ENCODE results near the gene ACKR3.

The ACKR3 gene

DNA sequence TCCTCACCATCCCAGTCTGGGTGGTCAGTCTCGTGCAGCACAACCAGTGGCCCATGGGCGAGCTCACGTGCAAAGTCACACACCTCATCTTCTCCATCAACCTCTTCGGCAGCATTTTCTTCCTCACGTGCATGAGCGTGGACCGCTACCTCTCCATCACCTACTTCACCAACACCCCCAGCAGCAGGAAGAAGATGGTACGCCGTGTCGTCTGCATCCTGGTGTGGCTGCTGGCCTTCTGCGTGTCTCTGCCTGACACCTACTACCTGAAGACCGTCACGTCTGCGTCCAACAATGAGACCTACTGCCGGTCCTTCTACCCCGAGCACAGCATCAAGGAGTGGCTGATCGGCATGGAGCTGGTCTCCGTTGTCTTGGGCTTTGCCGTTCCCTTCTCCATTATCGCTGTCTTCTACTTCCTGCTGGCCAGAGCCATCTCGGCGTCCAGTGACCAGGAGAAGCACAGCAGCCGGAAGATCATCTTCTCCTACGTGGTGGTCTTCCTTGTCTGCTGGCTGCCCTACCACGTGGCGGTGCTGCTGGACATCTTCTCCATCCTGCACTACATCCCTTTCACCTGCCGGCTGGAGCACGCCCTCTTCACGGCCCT lies 11.2 kb downstream of the ACKR3 start:
- H3K36me3 ChIP-seq (ENCODE audit: insufficient read depth, low read length): no peaks in the 10 kb centered on the region
- peaks cover 8% of the 10 kb centered on the region for H3K4me1 ChIP-seq (ENCODE audit: insufficient read depth, low read length)
- H3K9me3 ChIP-seq (ENCODE audit: control insufficient read depth, insufficient read depth, low read length): no peaks in the 10 kb centered on the region
- no peak overlapping the region for H3K9ac ChIP-seq (ENCODE audit: low read depth, low read length)

DNA sequence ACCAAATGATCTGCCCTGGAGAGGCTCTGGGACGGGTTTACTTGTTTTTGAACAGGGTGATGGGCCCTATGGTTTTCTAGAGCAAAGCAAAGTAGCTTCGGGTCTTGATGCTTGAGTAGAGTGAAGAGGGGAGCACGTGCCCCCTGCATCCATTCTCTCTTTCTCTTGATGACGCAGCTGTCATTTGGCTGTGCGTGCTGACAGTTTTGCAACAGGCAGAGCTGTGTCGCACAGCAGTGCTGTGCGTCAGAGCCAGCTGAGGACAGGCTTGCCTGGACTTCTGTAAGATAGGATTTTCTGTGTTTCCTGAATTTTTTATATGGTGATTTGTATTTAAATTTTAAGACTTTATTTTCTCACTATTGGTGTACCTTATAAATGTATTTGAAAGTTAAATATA lies 11.9 kb downstream of the ACKR3 start:
- Histone ChIP-seq H3K4me1 (ENCODE audit: insufficient read depth, low read length) (peaks cover 4% of the 10 kb centered on the region; the same call in 1 of the 2 replicates), H3K9me3 (ENCODE audit: control insufficient read depth, insufficient read depth, low read length) (no peaks in the 10 kb centered on the region), H3K9ac (ENCODE audit: low read depth, low read length) (no peak overlapping the region), H3K36me3 (ENCODE audit: insufficient read depth, low read length) (no peaks in the 10 kb centered on the region)

DNA sequence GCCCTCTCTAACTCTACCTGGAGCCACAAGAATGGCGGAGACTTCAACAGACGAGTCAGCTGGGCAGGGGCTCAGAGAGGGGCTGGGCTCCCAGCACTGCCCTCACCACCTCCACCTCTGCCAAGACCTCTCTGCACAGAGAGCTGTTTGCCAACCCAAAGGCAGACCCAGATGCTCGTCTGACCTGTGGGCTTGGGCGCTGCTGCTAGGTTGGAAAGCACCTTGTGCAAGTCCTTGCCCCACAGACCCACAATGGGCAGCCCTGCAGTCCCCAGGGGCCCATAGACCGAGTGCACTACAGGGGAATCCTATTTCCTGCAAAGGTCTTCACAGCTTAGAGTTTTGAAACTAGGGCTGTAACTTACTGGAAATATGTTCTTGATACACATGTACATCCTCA lies 13.3 kb downstream of the ACKR3 start:
- Histone ChIP-seq H3K36me3 (ENCODE audit: insufficient read depth, low read length) (no peaks in the 10 kb centered on the region), H3K4me1 (ENCODE audit: insufficient read depth, low read length) (0 out of 2 replicates have a peak, but pooled peaks cover 4% of the 10 kb centered on the region), H3K9ac (ENCODE audit: low read depth, low read length) (no peak overlapping the region), H3K9me3 (ENCODE audit: control insufficient read depth, insufficient read depth, low read length) (no peaks in the 10 kb centered on the region)

DNA sequence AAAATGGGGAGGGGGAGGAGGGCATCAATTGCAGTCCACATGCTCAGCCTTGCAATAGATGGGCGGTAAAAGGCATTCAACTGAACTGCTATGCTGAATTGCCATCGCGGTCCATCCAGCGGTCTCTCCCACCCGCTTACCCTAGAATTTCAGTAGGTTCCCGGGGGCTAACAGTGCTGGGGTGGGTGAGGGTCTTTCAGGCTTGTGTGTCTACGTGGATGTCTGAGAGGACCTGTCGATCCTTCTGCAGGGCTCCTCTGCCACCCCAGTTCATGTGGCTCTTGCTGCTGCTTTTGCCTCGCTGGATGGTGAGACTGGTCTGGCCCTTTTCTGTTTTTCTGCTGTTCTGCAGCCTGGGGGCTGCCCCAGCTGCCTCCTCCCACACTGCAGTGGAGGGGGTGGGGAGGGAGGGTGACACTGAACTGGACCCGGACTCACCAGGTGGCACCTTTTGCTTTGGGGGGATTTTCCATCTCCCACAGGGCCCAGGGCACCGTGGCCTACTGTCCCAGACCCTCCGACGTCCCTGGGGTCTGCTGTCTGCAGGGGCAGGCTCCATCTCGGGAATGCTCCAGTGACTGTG lies 14.1 kb downstream of the ACKR3 start:
- Histone ChIP-seq H3K9me3 (ENCODE audit: control insufficient read depth, insufficient read depth, low read length) (no peaks in the 10 kb centered on the region), H3K36me3 (ENCODE audit: insufficient read depth, low read length) (no peaks in the 10 kb centered on the region), H3K9ac (ENCODE audit: low read depth, low read length) (no peak overlapping the region), H3K4me1 (ENCODE audit: insufficient read depth, low read length) (0 out of 2 replicates have a peak, but pooled peaks cover 4% of the 10 kb centered on the region)

DNA sequence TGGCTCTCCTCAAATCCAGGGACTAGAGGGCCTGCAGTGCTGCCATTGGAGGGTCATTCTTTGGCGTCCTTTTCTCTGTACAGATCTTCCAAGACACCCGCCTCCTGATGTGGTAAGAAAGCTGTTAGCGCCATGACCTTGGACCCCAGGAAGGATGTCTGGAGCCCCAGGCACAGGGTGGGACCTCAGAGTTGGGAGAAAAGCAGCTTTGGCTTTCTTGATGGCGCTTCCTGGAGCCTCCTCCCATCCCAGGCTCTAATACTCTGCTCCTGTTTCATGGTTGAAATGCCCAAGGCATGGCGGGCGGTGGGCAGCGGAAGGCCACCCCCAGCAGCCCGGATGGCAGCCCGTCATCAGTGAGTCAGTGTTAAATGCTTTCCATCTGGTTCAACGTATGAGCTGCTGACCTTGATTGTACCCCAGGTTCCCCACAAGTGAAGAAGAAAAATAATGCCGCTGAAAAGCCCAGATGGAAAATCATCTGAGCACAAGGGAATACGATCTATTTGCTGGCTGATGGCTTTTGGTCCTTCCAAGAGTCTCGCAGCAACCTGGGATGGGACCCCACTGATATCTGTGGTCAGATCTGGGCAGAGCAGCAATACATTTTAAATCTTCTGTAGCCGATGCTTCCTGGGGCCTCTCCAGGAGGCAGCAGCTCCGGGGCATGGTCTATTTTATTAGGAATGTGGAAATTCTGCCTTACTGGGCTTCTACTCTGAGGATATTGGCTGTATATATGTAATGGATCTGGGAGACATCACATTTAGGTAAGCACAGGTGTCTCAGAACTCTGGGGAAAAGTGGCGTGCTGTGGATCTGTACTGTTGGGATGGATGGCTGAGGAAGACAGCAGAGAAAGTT lies 15.1 kb downstream of the ACKR3 start:
- H3K4me1 ChIP-seq (ENCODE audit: insufficient read depth, low read length): no peaks in the 10 kb centered on the region

DNA sequence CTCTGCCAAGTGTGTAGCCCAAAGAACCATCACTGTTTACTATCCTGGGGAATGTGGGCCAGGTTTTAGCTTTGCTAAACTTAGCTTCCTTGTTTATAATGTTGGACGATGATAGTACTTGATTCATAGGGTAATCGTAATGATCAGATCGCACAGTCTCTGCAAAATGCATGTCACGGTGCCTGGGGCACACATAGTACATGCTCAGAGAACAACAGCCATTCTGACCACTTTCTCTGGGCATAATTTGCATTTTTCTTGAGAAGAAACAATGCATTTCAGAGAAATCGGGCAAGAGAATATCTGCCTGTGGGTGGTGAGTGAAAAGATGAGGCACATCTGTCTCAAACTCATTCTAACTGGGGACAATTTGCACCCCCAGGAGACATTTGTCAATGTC lies 16.3 kb downstream of the ACKR3 start:
- no peaks in the 10 kb centered on the region for H3K9me3 ChIP-seq (ENCODE audit: control insufficient read depth, insufficient read depth, low read length)
- no peaks in the 10 kb centered on the region for H3K4me1 ChIP-seq (ENCODE audit: insufficient read depth, low read length)
- H3K9ac ChIP-seq (ENCODE audit: low read depth, low read length): no peak overlapping the region
- H3K36me3 ChIP-seq (ENCODE audit: insufficient read depth, low read length): no peaks in the 10 kb centered on the region

More for the DNA sequence above, 15.1 kb downstream of the ACKR3 start:
- H3K9me3 ChIP-seq (ENCODE audit: control insufficient read depth, insufficient read depth, low read length): no peaks in the 10 kb centered on the region
- no peak overlapping the region for H3K9ac ChIP-seq (ENCODE audit: low read depth, low read length)
- H3K36me3 ChIP-seq (ENCODE audit: insufficient read depth, low read length): no peaks in the 10 kb centered on the region

DNA sequence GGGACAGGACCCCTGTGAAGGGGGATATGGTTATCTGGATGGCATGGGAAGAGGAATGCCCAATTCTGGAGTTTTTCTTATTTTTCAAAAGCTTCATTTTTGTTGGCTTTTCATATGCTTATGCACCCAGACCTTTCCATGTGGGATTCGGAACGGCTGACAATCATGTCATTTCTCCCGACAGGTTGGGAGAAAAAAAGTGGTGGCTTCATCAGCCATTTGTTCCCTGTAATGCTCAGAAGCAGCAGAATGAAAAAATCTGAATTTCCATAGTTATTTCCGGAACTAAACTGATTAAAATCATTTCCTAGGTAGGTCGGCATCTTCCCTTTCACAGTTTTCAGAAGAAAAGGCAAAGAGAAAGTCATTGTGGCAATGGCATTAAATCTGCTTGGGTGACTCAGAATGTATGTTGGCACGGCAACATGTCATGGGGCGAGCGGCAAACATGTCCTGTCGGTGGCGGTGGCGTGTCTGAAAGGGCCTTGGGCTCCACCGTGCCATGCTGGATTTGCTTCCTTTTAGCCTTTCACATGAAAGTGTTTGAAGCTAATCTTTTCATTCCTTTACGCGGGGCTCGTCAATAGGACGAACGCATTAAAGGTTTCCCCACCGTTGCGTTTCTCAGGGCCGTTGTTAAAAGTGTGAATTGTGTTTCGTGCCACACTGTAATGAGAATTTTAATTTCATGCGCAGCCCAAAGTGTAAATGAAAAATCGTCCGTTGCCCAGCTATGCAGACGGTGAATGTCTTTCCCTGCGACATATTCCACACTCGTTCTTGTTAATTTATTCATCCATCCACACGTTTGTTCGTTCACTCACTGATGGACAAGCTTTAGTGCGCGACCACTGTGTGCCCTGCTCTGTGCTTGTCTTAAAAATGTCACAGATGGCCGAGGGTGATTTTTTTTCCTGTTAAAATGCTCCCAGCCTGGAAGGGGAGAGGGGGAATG lies 18.5 kb downstream of the ACKR3 start:
- no peaks in the 10 kb centered on the region for H3K4me1 ChIP-seq (ENCODE audit: insufficient read depth, low read length)
- H3K36me3 ChIP-seq (ENCODE audit: insufficient read depth, low read length): no peaks in the 10 kb centered on the region
- no peaks in the 10 kb centered on the region for H3K9me3 ChIP-seq (ENCODE audit: control insufficient read depth, insufficient read depth, low read length)
- H3K9ac ChIP-seq (ENCODE audit: low read depth, low read length): no peak overlapping the region

DNA sequence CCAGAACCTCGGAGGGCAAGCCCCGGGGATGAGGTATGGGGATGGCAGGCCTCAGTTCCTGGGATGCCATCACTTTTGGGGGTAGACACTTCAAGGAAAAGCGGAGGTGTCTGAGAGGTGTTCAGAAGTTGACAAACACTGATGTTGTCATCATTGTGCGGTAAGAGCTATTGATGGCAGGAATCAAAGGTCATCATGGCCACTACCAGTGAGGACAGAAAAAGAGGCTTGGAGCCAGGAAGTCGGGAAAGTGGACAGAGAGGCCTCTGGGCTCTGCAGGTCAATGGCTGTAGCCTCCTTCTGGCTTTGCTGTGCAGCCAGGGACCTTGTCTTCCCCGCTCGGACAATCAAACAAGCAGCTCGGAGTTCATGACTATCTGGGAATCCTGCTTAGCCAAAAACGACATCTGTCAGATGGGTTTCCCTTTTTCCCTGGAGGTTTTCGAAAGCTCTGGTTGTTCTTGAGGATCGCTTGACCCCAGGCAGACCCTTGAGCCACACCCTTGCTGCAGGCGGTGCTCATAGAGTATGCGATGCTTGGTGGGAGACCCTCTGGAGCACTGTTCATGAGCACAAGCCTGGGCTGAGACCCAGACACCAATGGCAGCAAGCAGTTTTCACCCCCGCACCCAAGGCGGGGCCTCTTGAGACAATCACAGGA lies 19.4 kb downstream of the ACKR3 start:
- Histone ChIP-seq H3K4me1 (ENCODE audit: insufficient read depth, low read length) (no peaks in the 10 kb centered on the region), H3K36me3 (ENCODE audit: insufficient read depth, low read length) (no peaks in the 10 kb centered on the region), H3K9me3 (ENCODE audit: control insufficient read depth, insufficient read depth, low read length) (no peaks in the 10 kb centered on the region), H3K9ac (ENCODE audit: low read depth, low read length) (no peak overlapping the region)

DNA sequence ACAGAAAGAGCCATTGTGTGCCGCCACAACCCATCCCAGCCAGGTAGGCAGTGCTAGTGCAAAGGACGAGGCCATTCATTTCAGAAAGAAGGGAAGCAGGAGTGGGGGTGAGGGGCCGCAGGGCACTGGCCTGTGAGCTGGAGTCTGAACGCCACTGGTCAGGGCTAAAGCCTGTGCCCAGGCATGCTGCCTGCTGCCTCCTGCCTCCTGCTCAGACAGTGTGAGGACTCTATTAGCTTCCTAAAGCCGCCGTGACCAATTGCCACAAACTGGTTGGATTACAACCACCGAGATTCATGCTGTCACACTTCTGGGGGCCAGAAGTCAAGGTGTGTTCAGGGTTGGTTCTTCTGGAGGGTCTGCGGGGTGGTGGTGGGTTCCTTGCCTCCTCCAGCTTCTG lies 21.2 kb downstream of the ACKR3 start:
- H3K9ac ChIP-seq (ENCODE audit: low read depth, low read length): no peak overlapping the region
- no peaks in the 10 kb centered on the region for H3K9me3 ChIP-seq (ENCODE audit: control insufficient read depth, insufficient read depth, low read length)
- H3K4me1 ChIP-seq (ENCODE audit: insufficient read depth, low read length): no peaks in the 10 kb centered on the region
- H3K36me3 ChIP-seq (ENCODE audit: insufficient read depth, low read length): no peaks in the 10 kb centered on the region

DNA sequence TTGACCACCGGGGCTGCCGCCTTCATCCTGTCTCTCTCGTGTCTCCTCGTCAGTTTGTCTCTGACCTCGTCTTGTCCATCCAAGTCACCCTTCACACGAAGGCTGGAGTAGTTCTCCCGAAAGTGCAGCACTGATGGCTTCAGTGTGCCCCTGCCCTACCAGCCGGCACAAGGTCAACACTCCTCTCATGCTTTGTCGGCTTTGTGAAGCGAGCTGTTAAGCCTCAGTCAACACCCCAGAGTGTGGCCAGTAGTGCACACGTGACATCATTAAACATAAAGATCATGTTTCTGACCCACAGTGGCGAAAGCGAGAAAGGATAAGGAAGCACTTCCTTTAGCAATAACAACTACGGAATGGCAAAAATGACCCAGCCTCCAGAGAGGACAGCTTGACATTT lies 23.2 kb downstream of the ACKR3 start:
- H3K4me1 ChIP-seq (ENCODE audit: insufficient read depth, low read length): no peaks in the 10 kb centered on the region
- H3K9me3 ChIP-seq (ENCODE audit: control insufficient read depth, insufficient read depth, low read length): no peaks in the 10 kb centered on the region
- no peaks in the 10 kb centered on the region for H3K36me3 ChIP-seq (ENCODE audit: insufficient read depth, low read length)
- H3K9ac ChIP-seq (ENCODE audit: low read depth, low read length): no peak overlapping the region

DNA sequence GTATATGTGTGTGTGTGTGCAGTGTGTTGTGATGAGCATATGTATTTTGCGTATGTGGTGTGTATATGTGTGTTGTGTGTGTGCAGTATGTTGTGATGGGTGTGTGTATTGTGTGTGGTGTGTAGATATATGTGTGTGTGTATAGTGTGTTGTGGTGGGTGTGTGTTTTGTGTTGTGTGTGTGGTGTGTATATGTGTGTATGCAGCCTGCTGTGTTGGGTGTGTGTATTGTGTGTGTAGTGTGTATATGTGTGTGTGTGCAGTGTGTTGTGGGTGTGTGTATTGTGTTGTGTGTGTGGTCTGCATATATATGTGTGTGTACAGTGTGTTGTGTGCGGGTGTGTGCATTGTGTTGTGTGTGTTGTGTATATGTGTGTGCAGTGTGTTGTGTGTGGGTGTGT lies 23.9 kb downstream of the ACKR3 start:
- Histone ChIP-seq H3K36me3 (ENCODE audit: insufficient read depth, low read length) (no peaks in the 10 kb centered on the region), H3K9me3 (ENCODE audit: control insufficient read depth, insufficient read depth, low read length) (no peaks in the 10 kb centered on the region), H3K4me1 (ENCODE audit: insufficient read depth, low read length) (no peaks in the 10 kb centered on the region), H3K9ac (ENCODE audit: low read depth, low read length) (no peak overlapping the region)

DNA sequence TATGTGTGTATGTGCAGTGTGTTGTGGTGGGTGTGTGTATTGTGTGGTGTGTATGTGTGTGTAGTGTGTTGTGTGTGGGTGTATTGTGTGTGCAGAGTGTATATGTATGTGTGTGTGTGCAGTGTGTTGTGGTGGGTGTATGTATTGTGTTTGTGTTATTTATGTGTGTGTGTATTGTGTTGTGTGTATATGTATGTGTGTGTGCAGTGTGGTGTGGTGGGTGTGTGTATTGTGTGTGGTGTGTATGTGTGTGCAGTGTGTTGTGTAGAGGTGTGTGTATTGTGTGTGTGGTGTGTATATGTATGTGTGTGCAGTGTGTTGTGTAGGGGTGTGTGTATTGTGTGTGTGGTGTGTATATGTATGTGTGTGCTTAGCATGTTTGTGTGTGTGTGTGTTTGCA lies 24.3 kb downstream of the ACKR3 start:
- Histone ChIP-seq H3K4me1 (ENCODE audit: insufficient read depth, low read length) (no peaks in the 10 kb centered on the region), H3K9ac (ENCODE audit: low read depth, low read length) (no peak overlapping the region), H3K36me3 (ENCODE audit: insufficient read depth, low read length) (no peaks in the 10 kb centered on the region), H3K9me3 (ENCODE audit: control insufficient read depth, insufficient read depth, low read length) (no peaks in the 10 kb centered on the region)

DNA sequence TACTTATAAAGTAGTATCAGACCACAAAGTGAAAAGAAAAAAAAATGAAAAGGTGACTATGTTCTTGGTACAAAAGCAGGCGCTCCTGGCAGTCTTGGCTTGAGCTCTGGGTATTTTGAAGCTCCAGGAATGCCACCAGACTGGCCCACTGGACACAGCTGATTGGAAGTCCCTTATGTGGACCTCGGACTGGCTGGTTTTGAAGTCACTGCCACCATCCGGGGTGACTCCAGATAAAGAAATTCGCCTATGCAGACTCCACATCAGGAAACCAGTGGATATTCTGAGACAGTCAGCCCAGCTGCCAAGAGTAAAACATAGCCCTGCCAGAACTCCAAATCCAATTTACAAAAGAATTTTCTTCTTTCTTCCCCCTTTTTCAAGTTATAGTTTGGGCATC lies 28.0 kb downstream of the ACKR3 start:
- Histone ChIP-seq H3K9ac (ENCODE audit: low read depth, low read length) (no peak overlapping the region), H3K9me3 (ENCODE audit: control insufficient read depth, insufficient read depth, low read length) (no peaks in the 10 kb centered on the region), H3K36me3 (ENCODE audit: insufficient read depth, low read length) (no peaks in the 10 kb centered on the region), H3K4me1 (ENCODE audit: insufficient read depth, low read length) (no peaks in the 10 kb centered on the region)

DNA sequence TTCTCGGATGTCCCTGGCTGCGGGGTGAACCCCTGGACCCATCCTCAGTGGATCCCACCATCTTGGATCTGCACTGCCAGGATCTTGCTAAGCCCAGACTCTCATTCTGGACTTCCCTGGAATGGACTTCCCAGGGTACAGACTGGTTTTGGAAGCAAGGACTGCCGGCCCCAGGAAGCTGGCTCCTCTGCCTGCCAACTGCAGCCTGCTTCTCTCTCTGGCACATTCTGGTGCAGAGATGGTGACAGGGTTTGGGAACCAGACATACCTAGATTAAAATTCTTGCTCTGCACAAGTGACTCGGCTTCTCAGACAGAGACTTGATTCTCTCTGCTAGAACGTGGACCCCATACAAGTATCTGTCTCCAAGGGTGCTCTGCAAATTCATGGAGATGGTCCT lies 29.4 kb downstream of the ACKR3 start:
- no peaks in the 10 kb centered on the region for H3K9me3 ChIP-seq (ENCODE audit: control insufficient read depth, insufficient read depth, low read length)
- H3K4me1 ChIP-seq (ENCODE audit: insufficient read depth, low read length): no peaks in the 10 kb centered on the region
- H3K9ac ChIP-seq (ENCODE audit: low read depth, low read length): no peak overlapping the region
- H3K36me3 ChIP-seq (ENCODE audit: insufficient read depth, low read length): no peaks in the 10 kb centered on the region

All from ES-I3 (cell line).